Measurements from ENCODE around the gene WAPL. TPM values are rescaled to one million over a fixed set of nuclear protein-coding genes. Genes with fewer than 3 reads are reported as not detected.

Gene WAPL
- total and polyA plus RNA-seq, 2 of the 8 experiments (the other 6 are each of a cell fraction or from before 2014, with no cell fraction given), result 12.8 to 48.1 TPM

- Histone ChIP-seq H2BK120ac (replicated peaks; ENCODE audit: low read depth, low read length) (no peak overlapping the region), H4K8ac (ENCODE audit: extremely low read depth, insufficient read depth, low read length) (no peak overlapping the region), H3K27ac (ENCODE audit: low read depth, low read length) (no peak overlapping the region), H4K20me1 (replicated peaks in 1 of 2; ENCODE audit: control insufficient read depth in 1 of 2, insufficient read depth in 2 of 2, low read length in 2 of 2) (peaks cover 0 to 4% of the 10 kb centered on the region in 2 experiments), H3K9me3 (ENCODE audit: insufficient read depth in 2 of 2, low read depth in 1 of 2, low read length in 1 of 2) (no peaks in the 10 kb centered on the region), H3K9ac (replicated peaks in 1 of 4; ENCODE audit: extremely low read depth in 1 of 4, low read depth in 3 of 4, low read length in 3 of 4) (no peak overlapping the region), H3K79me2 (ENCODE audit: control insufficient read depth in 1 of 2, insufficient read depth in 2 of 2, low read length in 2 of 2) (peaks cover 0 to 43% of the 10 kb centered on the region in 2 experiments; a peak in 2 of 4 replicates), H3K4me2 (ENCODE audit: insufficient read depth in 1 of 2, low read depth in 2 of 2, low read length in 2 of 2) (no peak overlapping the region), H3K27me3 (replicated peaks in 1 of 4; ENCODE audit: control insufficient read depth in 3 of 4, extremely low read depth in 1 of 4, insufficient read depth in 3 of 4, low read length in 3 of 4) (no peaks in the 10 kb centered on the region), H4K5ac (ENCODE audit: insufficient read length, low read depth, low read length) (no peak overlapping the region), H3K79me1 (ENCODE audit: low read depth, low read length) (no peaks in the 10 kb centered on the region; the same call in 1 of the 2 replicates), H3K18ac (ENCODE audit: extremely low read depth, low read length) (no peak overlapping the region), H3K56ac (replicated peaks; ENCODE audit: insufficient read length, low read depth, low read length) (no peak overlapping the region), H2AFZ (ENCODE audit: low read length) (no peak overlapping the region), H2BK5ac (ENCODE audit: low read depth, low read length) (no peak overlapping the region), H2BK12ac (ENCODE audit: low read depth, low read length) (no peak overlapping the region), H3K4me3 (ENCODE audit: extremely low read depth in 1 of 4, insufficient read depth in 2 of 4, low read depth in 3 of 4, low read length in 4 of 4) (no peak overlapping the region), H2BK20ac (ENCODE audit: low read length) (no peak overlapping the region), H2BK15ac (ENCODE audit: low read length) (no peak overlapping the region), H3K36me3 (ENCODE audit: control insufficient read depth in 2 of 4, insufficient read depth in 4 of 4, low read length in 3 of 4) (peaks cover 0 to 23% (median 1%) of the 10 kb centered on the region in 4 experiments; a peak in 3 of 8 replicates), H4K91ac (replicated peaks; ENCODE audit: insufficient read length, low read length) (no peak overlapping the region), H3K4ac (replicated peaks; ENCODE audit: insufficient read length, low read depth, low read length) (no peak overlapping the region), H3K14ac (ENCODE audit: insufficient read length) (no peak overlapping the region), H3K23ac (ENCODE audit: insufficient read length) (no peak overlapping the region), H3K23me2 (ENCODE audit: low read depth, low read length) (no peaks in the 10 kb centered on the region), H2AK5ac (ENCODE audit: low read depth, low read length) (no peak overlapping the region), H3K4me1 (replicated peaks in 1 of 4; ENCODE audit: control insufficient read depth in 3 of 4, insufficient read depth in 4 of 4, low read length in 3 of 4) (no peaks in the 10 kb centered on the region)
- ChIA-PET POLR2A (ENCODE audit: partially characterized antibody) (interaction anchor here (0.6 kb wide), 1 partner anchor 99 kb away, joined by 3 read pairs; no protein-coding TSS in a partner anchor), CTCF (ENCODE audit: partially characterized antibody) (no interaction called here)
- TF ChIP-seq RBBP5 (IDR thresholded peaks at IDR 0.05; ENCODE audit: borderline replicate concordance, low read depth, low read length) (no peak), POU5F1 (IDR thresholded peaks at IDR 0.05; ENCODE audit: low read depth, low read length) (no peak)
- DNase-seq (ENCODE audit: low read depth in 1 of 2, low spot score in 2 of 2) (no peak), FAIRE-seq (no peak)
- WGBS, 2 experiments (ENCODE audit: extremely low coverage in 1 of 2, insufficient coverage in 1 of 2, insufficient read length in 1 of 2, insufficient replicate concordance in 2 of 2, low coverage in 1 of 2, low lambda C conversion rate in 2 of 2, missing lambda C conversion rate in 1 of 2), result 87% methylated on average over 1 of the region's 1 CpG; no CpG with 5 or more reads in 1 of the 2 experiments
These were observed 32.4 kb downstream of the WAPL start for GRCh38 chr10:86489071-86489810.

All from H1 (cell line).